Type B pancreatic cell (in vitro differentiated cells): ENCODE results near the gene ANXA5. TPM values are rescaled to one million over a fixed set of nuclear protein-coding genes. Genes with fewer than 3 reads are reported as not detected.
A peak's percentile ranks its signal among the peaks of the same experiment; 100 is the strongest.

Source experiments
- DNase-seq: peaks from one replicate; pipeline ENCODE4 v3.0.0; 2021; ENCODE audit warnings: mixed read lengths; ENCODE audit not compliant: unreplicated experiment; ENCODE audit errors: extremely low spot score
- H3K27ac Mint-ChIP-seq: 2 replicates; pipeline ENCODE4 v1.8.0; 2021; ENCODE audit warnings: mild to moderate bottlenecking, mixed read lengths
- H3K27me3 Mint-ChIP-seq: 2 replicates; pipeline ENCODE4 v1.8.0; 2021; ENCODE audit warnings: mixed read lengths
- H3K36me3 Mint-ChIP-seq: 2 replicates; pipeline ENCODE4 v1.8.0; 2021; ENCODE audit warnings: mixed read lengths
- H3K4me1 Mint-ChIP-seq: one replicate; pipeline ENCODE4 v1.8.0; 2021; ENCODE audit warnings: mixed read lengths; ENCODE audit not compliant: unreplicated experiment
- H3K4me3 Mint-ChIP-seq: 2 replicates; pipeline ENCODE4 v1.8.0; 2021; ENCODE audit warnings: mild to moderate bottlenecking, mixed read lengths
- H3K9me3 Mint-ChIP-seq: 2 replicates; pipeline ENCODE4 v1.8.0; 2021; ENCODE audit warnings: mixed read lengths
- CTCF ChIP-seq: fragments of 200-600 bp; sonication (generic); conservative IDR thresholded peaks from 2 replicates; pipeline ENCODE4 v1.5.0; 2021; ENCODE audit warnings: antibody characterized with exemption, mild to moderate bottlenecking
- total RNA-seq: library from RNA; stranded (reverse); gene quantifications from 2 replicates; pipeline ENCODE4 v1.2.1, GENCODE V29; 2021; ENCODE audit warnings: low replicate concordance

Gene ANXA5
- total RNA-seq, 1 donor from 2014 or later, result 175 TPM

GRCh38 chr4:121693450-121693849 lies 3.3 kb downstream of the ANXA5 start:
- peaks cover 4% of the 10 kb centered on the region for H3K27me3 Mint-ChIP-seq

GRCh38 chr4:121692261-121692660 lies 4.5 kb downstream of the ANXA5 start:
- Mint-ChIP-seq H3K4me1 (peaks cover 6% of the 10 kb centered on the region), H3K36me3 (peaks cover 22% of the 10 kb centered on the region), H3K27me3 (no peaks in the 10 kb centered on the region), H3K27ac (no peak overlapping the region), H3K9me3 (no peaks in the 10 kb centered on the region), H3K4me3 (no peak overlapping the region)
- no peak for TF ChIP-seq CTCF
- no peak for DNase-seq

More at GRCh38 chr4:121693450-121693849, 3.3 kb downstream of the ANXA5 start:
- no peak for DNase-seq
- no peak for TF ChIP-seq CTCF
- Mint-ChIP-seq H3K9me3 (no peaks in the 10 kb centered on the region), H3K27ac (no peak overlapping the region), H3K4me1 (peaks cover 6% of the 10 kb centered on the region), H3K4me3 (peak overlapping the region; percentile 73), H3K36me3 (peaks cover 22% of the 10 kb centered on the region)

GRCh38 chr4:121690001-121690400 lies 6.8 kb downstream of the ANXA5 start:
- peaks cover 6% of the 10 kb centered on the region for H3K4me1 Mint-ChIP-seq
- no peak for DNase-seq
- H3K27me3 Mint-ChIP-seq, result no peaks in the 10 kb centered on the region
- no peak for TF ChIP-seq CTCF
- peaks cover 36% of the 10 kb centered on the region for H3K36me3 Mint-ChIP-seq
- H3K4me3 Mint-ChIP-seq, result no peak overlapping the region
- no peaks in the 10 kb centered on the region for H3K9me3 Mint-ChIP-seq
- H3K27ac Mint-ChIP-seq, result no peak overlapping the region

- no peak overlapping the region for H3K27ac Mint-ChIP-seq
- no peak overlapping the region for H3K4me3 Mint-ChIP-seq
- no peak for TF ChIP-seq CTCF
- no peaks in the 10 kb centered on the region for H3K9me3 Mint-ChIP-seq
- H3K36me3 Mint-ChIP-seq, result peaks cover 33% of the 10 kb centered on the region
- H3K27me3 Mint-ChIP-seq, result no peaks in the 10 kb centered on the region
- DNase-seq, result no peak
- H3K4me1 Mint-ChIP-seq, result peaks cover 6% of the 10 kb centered on the region
Observed at GRCh38 chr4:121688701-121689100, 8.1 kb downstream of the ANXA5 start.

GRCh38 chr4:121688261-121688660 lies 8.5 kb downstream of the ANXA5 start:
- TF ChIP-seq CTCF, result no peak
- no peak overlapping the region for H3K27ac Mint-ChIP-seq
- no peaks in the 10 kb centered on the region for H3K9me3 Mint-ChIP-seq
- peaks cover 3% of the 10 kb centered on the region for H3K4me1 Mint-ChIP-seq
- DNase-seq, result no peak
- no peaks in the 10 kb centered on the region for H3K27me3 Mint-ChIP-seq
- no peak overlapping the region for H3K4me3 Mint-ChIP-seq
- peaks cover 29% of the 10 kb centered on the region for H3K36me3 Mint-ChIP-seq

GRCh38 chr4:121686255-121686654 lies 10.5 kb downstream of the ANXA5 start:
- Mint-ChIP-seq H3K4me1 (no peaks in the 10 kb centered on the region), H3K27ac (peak overlapping the region; percentile 10), H3K9me3 (no peaks in the 10 kb centered on the region), H3K36me3 (peaks cover 18% of the 10 kb centered on the region), H3K27me3 (no peaks in the 10 kb centered on the region), H3K4me3 (no peak overlapping the region)
- TF ChIP-seq CTCF, result no peak
- DNase-seq, result no peak
